Measurements from ENCODE around the gene RAPGEF3.
A peak's percentile ranks its signal among the peaks of the same experiment; 100 is the strongest.

The RAPGEF3 gene

DNA sequence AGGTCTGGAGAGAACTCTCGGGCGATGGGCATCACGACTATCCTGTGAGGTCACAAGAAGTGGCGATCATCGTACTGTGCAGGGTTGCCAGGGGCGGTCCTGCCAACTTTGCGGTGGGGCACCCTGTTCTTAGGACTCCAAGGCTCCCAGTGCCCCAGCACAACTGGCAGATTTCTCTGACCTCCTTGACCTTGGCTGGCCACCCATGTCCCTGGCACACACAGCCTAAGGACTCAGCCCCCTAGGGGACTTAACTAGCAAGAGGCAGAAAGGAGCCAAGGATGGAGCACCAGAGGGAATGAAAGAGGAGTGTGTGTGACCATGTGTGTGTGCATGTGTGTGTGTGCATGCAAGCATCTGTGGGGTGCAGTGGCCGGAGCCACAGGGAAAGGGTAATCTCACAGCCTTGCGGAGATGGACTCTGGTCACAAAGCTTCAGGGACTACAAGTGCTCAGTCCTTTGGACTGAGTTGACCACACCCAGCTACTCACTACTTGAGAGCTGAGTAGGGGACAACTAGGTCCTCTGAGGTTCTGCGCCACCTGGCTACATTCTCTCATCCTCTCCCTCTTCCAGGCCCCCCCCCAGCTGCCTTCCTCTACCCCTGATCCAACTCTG lies 28.1 kb upstream of the RAPGEF3 start:
- peak overlapping the region in 1 of 11 experiments; percentile 4; a peak in 1 of 22 replicates for H3K9ac ChIP-seq
- peak overlapping the region in 1 of 11 experiments; percentile 10; a peak in 1 of 22 replicates for H3K27ac ChIP-seq
- H3K9me3 ChIP-seq (replicated peaks in 1 of 11) = no peaks in the 10 kb centered on the region
- no peak overlapping the region for H3K4me3 ChIP-seq
- no peak for TF ChIP-seq Cebpa-rat (IDR thresholded peaks at IDR 0.05)
- no peaks in the 10 kb centered on the region for H3K27me3 ChIP-seq
- H3K4me1 ChIP-seq = peaks cover 0 to 27% (median 23%) of the 10 kb centered on the region in 10 experiments; a peak in 15 of 20 replicates
- peaks cover 0 to 100% (median 63%) of the 10 kb centered on the region in 11 experiments; a peak in 17 of 22 replicates for H4K20me1 ChIP-seq
- H3K4me2 ChIP-seq = no peak overlapping the region
- peaks cover 94 to 100% (median 98%) of the 10 kb centered on the region in 11 experiments for H3K36me3 ChIP-seq

DNA sequence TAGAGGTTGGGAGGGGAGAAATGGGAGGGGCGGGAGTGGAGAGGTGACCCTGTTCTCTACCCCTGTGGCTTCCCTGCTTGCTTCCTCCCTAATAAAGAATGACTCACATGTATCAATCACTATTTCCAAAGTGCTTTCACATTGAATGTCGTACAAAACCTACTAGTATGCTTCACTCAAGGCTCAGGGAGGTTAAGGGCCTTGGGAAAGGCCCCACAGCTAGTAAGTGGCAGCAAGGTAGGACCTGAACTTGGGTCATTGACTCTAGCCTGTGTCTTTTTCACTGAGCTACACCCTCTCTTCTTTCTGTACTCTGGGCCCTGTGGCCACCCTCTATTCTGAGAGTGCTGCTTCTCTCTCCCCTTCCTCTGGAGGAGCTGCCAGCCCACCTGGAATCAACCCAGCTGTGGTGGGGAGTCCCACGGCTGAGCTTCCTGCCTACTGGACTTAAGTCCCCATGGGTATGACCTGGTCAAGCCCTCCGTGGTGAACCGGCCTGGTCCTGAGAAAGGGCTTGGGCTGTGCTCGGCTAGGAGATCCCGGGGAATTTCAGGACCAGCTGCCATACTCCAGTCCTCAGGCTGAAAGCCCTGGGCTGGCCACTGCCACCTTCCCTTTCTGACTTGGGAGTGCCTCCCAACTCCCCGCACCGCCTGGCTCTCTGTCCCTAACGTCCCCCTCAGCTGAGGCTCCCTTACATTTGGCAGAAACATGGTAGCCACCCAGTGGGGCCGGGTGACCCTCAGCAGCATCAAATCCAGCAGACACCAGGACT lies 27.4 kb upstream of the RAPGEF3 start:
- peaks cover 0 to 30% (median 23%) of the 10 kb centered on the region in 10 experiments; a peak in 15 of 20 replicates for H3K4me1 ChIP-seq
- peaks cover 92 to 100% (median 97%) of the 10 kb centered on the region in 11 experiments for H3K36me3 ChIP-seq
- peaks cover 0 to 100% (median 66%) of the 10 kb centered on the region in 11 experiments; a peak in 17 of 22 replicates for H4K20me1 ChIP-seq
- no peak overlapping the region for H3K4me2 ChIP-seq
- H3K27ac ChIP-seq = peak overlapping the region in 2 of 11 experiments; percentile 10 to 23; a peak in 3 of 22 replicates
- no peak overlapping the region for H3K4me3 ChIP-seq
- no peaks in the 10 kb centered on the region for H3K9me3 ChIP-seq (replicated peaks in 1 of 11)
- no peaks in the 10 kb centered on the region for H3K27me3 ChIP-seq
- peak overlapping the region in 2 of 11 experiments; percentile 6 to 42; a peak in 2 of 22 replicates for H3K9ac ChIP-seq
- TF ChIP-seq Cebpa-rat (IDR thresholded peaks at IDR 0.05) = no peak

DNA sequence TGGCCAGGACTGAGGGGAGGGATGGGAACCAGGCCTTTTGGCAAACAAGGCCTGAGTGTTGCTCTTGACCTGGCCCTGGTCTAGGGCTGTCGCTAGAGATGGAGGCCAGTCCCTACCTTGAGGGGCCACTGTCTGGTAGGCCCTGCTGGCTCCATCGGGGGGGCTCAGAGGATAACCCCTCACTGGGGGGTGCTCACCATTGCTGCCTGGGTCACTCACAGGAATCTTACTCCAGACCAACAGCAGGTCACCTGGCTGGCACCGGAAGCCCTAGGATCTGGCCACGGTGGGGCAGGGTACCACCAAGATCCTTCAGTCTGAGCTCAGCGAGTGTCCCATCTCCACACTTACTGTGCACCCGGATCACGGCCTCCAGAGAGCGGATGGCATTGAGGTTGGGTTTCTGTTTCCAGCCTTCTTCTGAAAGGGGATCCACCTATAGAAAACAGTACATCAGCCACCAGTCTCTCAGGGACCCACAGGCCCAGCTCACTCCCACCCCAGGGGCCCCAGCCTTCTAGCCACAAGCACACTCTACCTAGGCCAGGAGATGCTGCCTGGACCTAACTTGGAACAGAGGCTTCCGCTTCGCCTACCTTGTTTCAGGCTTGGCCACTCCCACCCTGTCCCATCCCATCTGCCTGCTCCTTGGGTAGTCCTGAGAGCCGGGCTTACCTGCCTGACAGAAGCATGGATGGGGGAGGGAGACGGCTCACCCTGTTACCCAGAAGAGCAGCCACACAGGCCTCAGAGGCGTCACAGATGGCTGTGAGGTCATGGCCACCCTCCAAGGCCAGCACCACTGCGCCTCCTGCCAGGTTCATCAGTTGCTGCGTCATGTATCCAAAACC lies 26.6 kb upstream of the RAPGEF3 start:
- Histone ChIP-seq H3K9ac (peak overlapping the region in 4 of 11 experiments; percentile 9 to 42 (median 10); a peak in 3 of 22 replicates), H3K27me3 (no peaks in the 10 kb centered on the region), H3K27ac (no peak overlapping the region), H4K20me1 (peaks cover 0 to 100% (median 66%) of the 10 kb centered on the region in 11 experiments; a peak in 17 of 22 replicates), H3K36me3 (peaks cover 84 to 96% (median 89%) of the 10 kb centered on the region in 11 experiments), H3K4me1 (peaks cover 0 to 30% (median 23%) of the 10 kb centered on the region in 10 experiments; a peak in 15 of 20 replicates), H3K9me3 (replicated peaks in 1 of 11) (no peaks in the 10 kb centered on the region), H3K4me2 (no peak overlapping the region), H3K4me3 (no peak overlapping the region)
- no peak for TF ChIP-seq Cebpa-rat (IDR thresholded peaks at IDR 0.05)

DNA sequence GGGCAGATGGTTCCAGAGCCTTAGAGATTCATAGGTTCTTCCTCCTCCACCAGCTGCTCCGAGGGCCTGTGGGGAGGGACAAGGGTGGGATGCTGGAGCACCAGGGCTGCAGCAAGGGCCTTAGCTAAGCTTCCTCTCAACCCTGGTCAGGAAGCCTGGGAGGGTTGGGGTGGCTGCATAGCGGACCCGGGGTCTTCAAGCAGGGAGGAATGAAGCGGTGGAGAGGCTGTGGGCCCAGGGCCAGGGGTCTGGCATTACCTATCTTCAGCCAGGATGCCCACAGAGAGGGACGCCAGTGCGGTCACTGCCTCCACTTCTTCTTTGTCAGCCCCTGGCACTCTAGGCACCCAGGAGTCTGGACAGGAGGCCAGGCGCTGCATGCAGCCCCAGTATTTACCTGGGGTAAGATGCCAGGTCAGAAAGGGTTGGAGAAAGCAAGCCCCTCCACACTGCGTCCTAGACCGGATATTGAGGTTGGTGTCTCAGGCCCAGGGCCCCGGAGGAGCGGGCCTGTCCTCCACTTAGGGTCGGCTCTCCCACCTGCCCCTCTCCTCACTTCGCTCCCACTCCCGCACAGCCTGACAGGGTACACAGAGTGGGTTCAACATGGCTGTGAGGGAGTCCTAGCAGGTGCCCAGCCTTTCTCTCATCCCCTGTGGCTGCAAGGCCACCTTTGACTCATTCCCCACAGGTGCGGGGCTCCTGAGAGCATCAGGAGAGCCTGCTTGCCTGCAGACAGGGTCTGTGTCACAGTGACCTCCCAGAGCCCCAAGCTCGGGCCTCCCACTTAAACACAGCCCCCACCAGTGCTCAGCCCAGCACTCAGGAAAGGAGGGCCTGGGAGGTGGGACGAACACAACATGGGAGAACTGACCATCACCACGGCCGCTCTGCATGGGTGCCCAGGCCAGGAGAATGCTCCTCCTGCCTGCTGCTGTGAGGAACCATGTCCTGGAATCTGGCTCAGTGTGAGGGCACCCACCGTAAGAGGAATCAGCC lies 25.4 kb upstream of the RAPGEF3 start:
- H3K27me3 ChIP-seq = no peaks in the 10 kb centered on the region
- TF ChIP-seq Cebpa-rat (IDR thresholded peaks at IDR 0.05) = no peak
- H3K9ac ChIP-seq = peak overlapping the region in 3 of 11 experiments; percentile 20 to 44 (median 38); a peak in 3 of 22 replicates
- peaks cover 1 to 32% (median 24%) of the 10 kb centered on the region in 10 experiments for H3K4me1 ChIP-seq
- H3K36me3 ChIP-seq = peaks cover 72 to 85% (median 77%) of the 10 kb centered on the region in 11 experiments
- H3K4me3 ChIP-seq = no peak overlapping the region
- H4K20me1 ChIP-seq = peaks cover 3 to 99% (median 67%) of the 10 kb centered on the region in 11 experiments; a peak in 18 of 22 replicates
- H3K27ac ChIP-seq = peak overlapping the region in 1 of 11 experiments; percentile 15; a peak in 1 of 22 replicates
- no peaks in the 10 kb centered on the region for H3K9me3 ChIP-seq (replicated peaks in 1 of 11)
- H3K4me2 ChIP-seq = no peak overlapping the region; a peak in 1 of 22 replicates

DNA sequence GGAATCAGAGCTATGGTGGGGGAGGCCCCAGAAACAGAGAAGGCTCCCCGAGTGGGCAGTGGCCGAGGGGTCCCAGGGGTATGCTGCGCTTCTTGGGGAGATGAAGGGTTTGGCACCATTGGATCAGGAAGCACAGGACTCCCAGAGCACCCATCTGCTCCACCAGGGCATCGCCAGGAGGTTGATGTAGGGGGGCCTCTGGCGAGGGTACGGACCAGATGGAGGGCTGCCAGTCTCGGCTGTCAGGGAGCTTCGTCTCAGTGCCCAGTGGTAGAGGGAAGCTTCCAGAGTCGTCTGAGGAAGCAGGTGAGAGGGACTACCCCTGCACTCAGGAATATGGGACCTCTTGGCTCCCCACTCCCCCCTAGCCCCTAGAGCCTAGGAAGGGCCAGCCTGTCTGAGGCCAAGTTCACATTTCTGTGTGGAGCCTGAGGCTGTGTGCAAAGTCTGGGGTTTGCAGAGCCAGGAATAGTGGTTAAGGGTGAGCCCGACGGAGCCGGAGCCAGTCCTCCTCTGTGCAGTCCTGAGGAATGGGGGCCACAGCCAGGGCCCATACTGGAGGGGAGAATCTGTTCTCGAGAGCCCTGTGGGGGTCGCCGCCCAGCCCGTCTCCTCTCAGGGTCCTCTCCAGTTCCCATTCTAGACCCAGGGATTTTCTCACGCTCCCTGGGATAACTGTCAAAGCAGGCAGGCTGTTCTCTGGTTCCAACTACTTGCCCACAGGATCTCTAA lies 24.5 kb upstream of the RAPGEF3 start:
- no peak for TF ChIP-seq Cebpa-rat (IDR thresholded peaks at IDR 0.05)
- Histone ChIP-seq H3K9ac (peak overlapping the region in 5 of 11 experiments; percentile 19 to 38 (median 23); a peak in 8 of 22 replicates), H3K9me3 (replicated peaks in 1 of 11) (no peaks in the 10 kb centered on the region), H3K27ac (peak overlapping the region in 5 of 11 experiments; percentile 3 to 35 (median 15); a peak in 3 of 22 replicates), H4K20me1 (peaks cover 9 to 95% (median 62%) of the 10 kb centered on the region in 11 experiments; a peak in 18 of 22 replicates), H3K4me3 (no peak overlapping the region), H3K36me3 (peaks cover 63 to 75% (median 68%) of the 10 kb centered on the region in 11 experiments), H3K27me3 (no peaks in the 10 kb centered on the region), H3K4me2 (peak overlapping the region in 5 of 11 experiments; percentile 10 to 23 (median 18); a peak in 6 of 22 replicates), H3K4me1 (peaks cover 10 to 41% (median 33%) of the 10 kb centered on the region in 10 experiments)

DNA sequence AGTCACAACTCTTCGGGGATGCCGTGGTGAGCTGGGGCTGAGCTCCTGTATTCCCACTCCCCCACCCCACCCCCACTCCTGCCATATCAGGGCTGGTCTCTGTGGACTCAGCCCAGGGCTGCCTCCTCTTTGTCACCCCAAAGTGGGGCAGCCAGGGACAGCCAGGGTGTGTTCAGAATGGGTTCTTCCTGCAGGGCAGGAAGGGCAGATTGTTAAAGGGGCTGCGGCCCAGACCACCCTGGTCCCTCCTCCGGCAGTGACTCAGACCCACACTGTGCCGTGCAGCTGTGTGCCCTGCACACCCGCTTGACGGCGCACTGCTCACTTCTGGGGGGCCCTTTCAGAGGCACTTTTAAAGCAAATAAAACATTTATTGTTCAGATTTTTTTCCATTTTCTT lies 23.7 kb upstream of the RAPGEF3 start:
- H3K4me1 ChIP-seq = peaks cover 19 to 49% (median 41%) of the 10 kb centered on the region in 10 experiments
- peak overlapping the region in 4 of 11 experiments; percentile 3 to 35 (median 12); a peak in 2 of 22 replicates for H3K27ac ChIP-seq
- no peak for TF ChIP-seq Cebpa-rat (IDR thresholded peaks at IDR 0.05)
- H3K4me3 ChIP-seq = no peak overlapping the region
- H4K20me1 ChIP-seq = peaks cover 9 to 87% (median 54%) of the 10 kb centered on the region in 11 experiments; a peak in 18 of 22 replicates
- H3K27me3 ChIP-seq = no peaks in the 10 kb centered on the region
- H3K9me3 ChIP-seq (replicated peaks in 1 of 11) = no peaks in the 10 kb centered on the region
- peaks cover 55 to 67% (median 60%) of the 10 kb centered on the region in 11 experiments for H3K36me3 ChIP-seq
- peak overlapping the region in 3 of 11 experiments; percentile 20 to 44 (median 41); a peak in 4 of 22 replicates for H3K9ac ChIP-seq
- peak overlapping the region in 3 of 11 experiments; percentile 10 to 23 (median 18); a peak in 4 of 22 replicates for H3K4me2 ChIP-seq
